ENCODE data around the gene ZC2HC1B.

The ZC2HC1B gene

GRCh38 chr6:143885116-143885515 lies 20.8 kb downstream of the ZC2HC1B start:
- no peak overlapping the region for H3K4me3 ChIP-seq (ENCODE audit: low read length)
- DNase-seq (ENCODE audit: low read depth): no peak
- no peak for TF ChIP-seq CTCF (conservative IDR thresholded peaks at IDR 0.05; ENCODE audit: low read depth, low read length)

- TF ChIP-seq CTCF (conservative IDR thresholded peaks at IDR 0.05; ENCODE audit: low read depth, low read length): no peak
- H3K4me3 ChIP-seq (ENCODE audit: low read length): no peak overlapping the region
- no peak for DNase-seq (ENCODE audit: low read depth)
These were observed 30.4 kb downstream of the ZC2HC1B start for GRCh38 chr6:143894655-143895054.

GRCh38 chr6:143896126-143896860 lies 32.0 kb downstream of the ZC2HC1B start:
- H3K4me3 ChIP-seq (ENCODE audit: low read length): no peak overlapping the region
- peak; percentile 2 for DNase-seq (ENCODE audit: low read depth)
- no peak for TF ChIP-seq CTCF (conservative IDR thresholded peaks at IDR 0.05; ENCODE audit: low read depth, low read length)

- DNase-seq (ENCODE audit: low read depth): no peak
- no peak for TF ChIP-seq CTCF (conservative IDR thresholded peaks at IDR 0.05; ENCODE audit: low read depth, low read length)
- no peak overlapping the region for H3K4me3 ChIP-seq (ENCODE audit: low read length)
These were observed 36.1 kb downstream of the ZC2HC1B start for GRCh38 chr6:143900358-143900757.

GRCh38 chr6:143901885-143902750 lies 37.8 kb downstream of the ZC2HC1B start:
- DNase-seq (ENCODE audit: low read depth): no peak
- no peak overlapping the region for H3K4me3 ChIP-seq (ENCODE audit: low read length)
- no peak for TF ChIP-seq CTCF (conservative IDR thresholded peaks at IDR 0.05; ENCODE audit: low read depth, low read length)

- DNase-seq (ENCODE audit: low read depth): no peak
- no peak for TF ChIP-seq CTCF (conservative IDR thresholded peaks at IDR 0.05; ENCODE audit: low read depth, low read length)
- H3K4me3 ChIP-seq (ENCODE audit: low read length): no peak overlapping the region
These were observed 38.6 kb downstream of the ZC2HC1B start for GRCh38 chr6:143902827-143903226.

Data from retinal pigment epithelial cell (primary cell).